ENCODE data around the gene TMEM184B. TPM values are rescaled to one million over a fixed set of nuclear protein-coding genes. Genes with fewer than 3 reads are reported as not detected.

Gene TMEM184B
- polyA plus RNA-seq, 1 donor (not counting 4 experiments of a cell fraction or from before 2014, with no cell fraction given) = 18.8 TPM

- TF ChIP-seq EZH2 (IDR thresholded peaks at IDR 0.05; ENCODE audit: low read length) = no peak
- no peak for TF ChIP-seq CTCF (optimal IDR thresholded peaks at IDR 0.05 in 1 of 3, IDR thresholded peaks at IDR 0.05 in 1 of 3, conservative IDR thresholded peaks at IDR 0.05 in 1 of 3; ENCODE audit: extremely low read depth in 1 of 3, insufficient read depth in 2 of 3, low read length in 3 of 3)
- H3K36me3 ChIP-seq (ENCODE audit: control insufficient read depth in 2 of 2, extremely low read depth in 1 of 2, insufficient read depth in 2 of 2, low read length in 2 of 2) = peaks cover 11 to 14% of the 10 kb centered on the region in 2 experiments
- H3K9me1 ChIP-seq (ENCODE audit: control insufficient read depth, extremely low read depth, insufficient read depth, low read length) = peaks cover 4% of the 10 kb centered on the region
- no peaks in the 10 kb centered on the region for H3K9me3 ChIP-seq (ENCODE audit: control insufficient read depth, low read depth, low read length)
- H3K9ac ChIP-seq (ENCODE audit: control insufficient read depth, extremely low read depth, insufficient read depth, low read length) = no peak overlapping the region
- H3K4me1 ChIP-seq (ENCODE audit: control insufficient read depth, extremely low read depth, insufficient read depth, low read length) = peaks cover 6% of the 10 kb centered on the region
- H3K79me2 ChIP-seq (ENCODE audit: control insufficient read depth, insufficient read depth, low read length) = no peaks in the 10 kb centered on the region
- H4K20me1 ChIP-seq (ENCODE audit: control insufficient read depth, extremely low read depth, insufficient read depth, low read length) = no peaks in the 10 kb centered on the region
- no peaks in the 10 kb centered on the region for H3K27me3 ChIP-seq (ENCODE audit: control insufficient read depth, extremely low read depth, insufficient read depth, low read length)
- no peak overlapping the region for H3K4me2 ChIP-seq (ENCODE audit: control insufficient read depth, extremely low read depth, insufficient read depth, low read depth, low read length)
- H2AFZ ChIP-seq (ENCODE audit: control insufficient read depth, low read length) = no peak overlapping the region
- H3K4me3 ChIP-seq (ENCODE audit: control insufficient read depth in 2 of 3, extremely low read depth in 1 of 3, insufficient read depth in 2 of 3, low read depth in 1 of 3, low read length in 3 of 3) = no peak overlapping the region
- no peak for FAIRE-seq
- H3K27ac ChIP-seq (ENCODE audit: control insufficient read depth, insufficient read depth, low read length) = no peak overlapping the region
- no peak for DNase-seq (ENCODE audit: low read depth, low spot score)
- dilution Hi-C loops (cut with MboI; ENCODE audit: extremely low pct_ligation_motif_present, low sequenced_read_pairs) = no loop called here
Measured at GRCh38 chr22:38284042-38284402, 11.2 kb upstream of the TMEM184B start.

- DNase-seq (ENCODE audit: low read depth, low spot score) (no peak), FAIRE-seq (peak; percentile 67)
- no peak for TF ChIP-seq CTCF (optimal IDR thresholded peaks at IDR 0.05 in 1 of 3, IDR thresholded peaks at IDR 0.05 in 1 of 3, conservative IDR thresholded peaks at IDR 0.05 in 1 of 3; ENCODE audit: extremely low read depth in 1 of 3, insufficient read depth in 2 of 3, low read length in 3 of 3)
- no peak for TF ChIP-seq EZH2 (IDR thresholded peaks at IDR 0.05; ENCODE audit: low read length)
- Histone ChIP-seq H4K20me1 (ENCODE audit: control insufficient read depth, extremely low read depth, insufficient read depth, low read length) (no peaks in the 10 kb centered on the region), H3K79me2 (ENCODE audit: control insufficient read depth, insufficient read depth, low read length) (no peaks in the 10 kb centered on the region), H3K27ac (ENCODE audit: control insufficient read depth, insufficient read depth, low read length) (no peak overlapping the region), H3K36me3 (ENCODE audit: control insufficient read depth in 2 of 2, extremely low read depth in 1 of 2, insufficient read depth in 2 of 2, low read length in 2 of 2) (peaks cover 0 to 8% of the 10 kb centered on the region in 2 experiments), H3K4me1 (ENCODE audit: control insufficient read depth, extremely low read depth, insufficient read depth, low read length) (peaks cover 6% of the 10 kb centered on the region), H3K9me1 (ENCODE audit: control insufficient read depth, extremely low read depth, insufficient read depth, low read length) (peaks cover 4% of the 10 kb centered on the region), H3K27me3 (ENCODE audit: control insufficient read depth, extremely low read depth, insufficient read depth, low read length) (no peaks in the 10 kb centered on the region), H3K4me2 (ENCODE audit: control insufficient read depth, extremely low read depth, insufficient read depth, low read depth, low read length) (no peak overlapping the region), H2AFZ (ENCODE audit: control insufficient read depth, low read length) (no peak overlapping the region), H3K9me3 (ENCODE audit: control insufficient read depth, low read depth, low read length) (no peaks in the 10 kb centered on the region), H3K4me3 (ENCODE audit: control insufficient read depth in 2 of 3, extremely low read depth in 1 of 3, insufficient read depth in 2 of 3, low read depth in 1 of 3, low read length in 3 of 3) (no peak overlapping the region), H3K9ac (ENCODE audit: control insufficient read depth, extremely low read depth, insufficient read depth, low read length) (no peak overlapping the region)
- dilution Hi-C loops (cut with MboI; ENCODE audit: extremely low pct_ligation_motif_present, low sequenced_read_pairs) = no loop called here
Measured at GRCh38 chr22:38282397-38282796, 9.6 kb upstream of the TMEM184B start.

All from keratinocyte (primary cell).